HEK293T (cell line): ENCODE measurements around the gene CACNB3.

ENCODE experiments used
- BHLHE40 ChIP-seq: fragments of 450-650 bp; IDR thresholded peaks from 2 replicates; pipeline ENCODE4 v1.6.1; 2016; ENCODE audit warnings: mild to moderate bottlenecking, moderate library complexity, borderline replicate concordance
- SP1 ChIP-seq: fragments of 450-650 bp; IDR thresholded peaks from 2 replicates; pipeline ENCODE4 v1.6.1; 2017
- SUZ12 ChIP-seq: fragments of 450-650 bp; IDR thresholded peaks from 2 replicates; pipeline ENCODE4 v1.6.1; 2016; ENCODE audit warnings: mild to moderate bottlenecking
- TARDBP ChIP-seq: fragments of 450-650 bp; IDR thresholded peaks from 2 replicates; pipeline ENCODE4 v1.6.1; 2016

GRCh38 chr12:48800457-48800856 lies 17.8 kb upstream of the CACNB3 start:
- TF ChIP-seq SP1 (no peak), TARDBP (no peak), BHLHE40 (no peak), SUZ12 (no peak)
